Measurements from ENCODE around the gene EIF2B2. TPM values are rescaled to one million over a fixed set of nuclear protein-coding genes. Genes with fewer than 3 reads are reported as not detected.

EIF2B2 gene
- total and polyA plus RNA-seq, 9 of the 15 experiments (the other 6 are each of a cell fraction or from before 2014, with no cell fraction given): 10.6 to 94.1 (median 38.9) TPM

GRCh38 chr14:75001261-75001660 is 1.5 kb upstream of the EIF2B2 start:
- POLR2A ChIA-PET: no interaction called here
- no peak for TF ChIP-seq MBD1 (CRISPR knock-in tag; IDR thresholded peaks at IDR 0.05)
- no peak for TF ChIP-seq TCF7L2 (IDR thresholded peaks at IDR 0.05; ENCODE audit: low read depth, low read length)
- TF ChIP-seq SIN3A (IDR thresholded peaks at IDR 0.05; ENCODE audit: borderline replicate concordance in 2 of 2, control insufficient read depth in 1 of 2, low read depth in 2 of 2, low read length in 2 of 2): no peak
- TF ChIP-seq RBM25 (IDR thresholded peaks at IDR 0.05; ENCODE audit: low read depth, low read length, severe bottlenecking): peak; percentile 62
- no peak for TF ChIP-seq ZNF134 (CRISPR knock-in tag; conservative IDR thresholded peaks at IDR 0.05)
- no peak for TF ChIP-seq CLOCK (CRISPR knock-in tag; IDR thresholded peaks at IDR 0.05; ENCODE audit: borderline replicate concordance)
- no peak for TF ChIP-seq ARNT (IDR thresholded peaks at IDR 0.05)
- no peak for TF ChIP-seq HOMEZ (CRISPR knock-in tag; IDR thresholded peaks at IDR 0.05)
- TF ChIP-seq HOXB6 (CRISPR knock-in tag; IDR thresholded peaks at IDR 0.05; ENCODE audit: borderline replicate concordance): no peak
- TF ChIP-seq FOSL1 (tag; conservative IDR thresholded peaks at IDR 0.05): no peak
- 0 out of 4 replicates have a peak, but pooled peaks of 1 of the 2 experiments have one; percentile 7 for TF ChIP-seq KDM1A (IDR thresholded peaks at IDR 0.05)
- no peak for TF ChIP-seq FOXP4 (CRISPR knock-in tag; IDR thresholded peaks at IDR 0.05; ENCODE audit: borderline replicate concordance)
- no peak for TF ChIP-seq TCF15 (CRISPR knock-in tag; IDR thresholded peaks at IDR 0.05)
- TF ChIP-seq MAFG (tag; conservative IDR thresholded peaks at IDR 0.05): no peak

More at GRCh38 chr14:75001261-75001660, 1.5 kb upstream of the EIF2B2 start:
- ATAC-seq (no peak), FAIRE-seq (no peak), DNase-seq (ENCODE audit: extremely low read depth in 1 of 4, low spot score in 3 of 4) (no peak)
- H3K36me3 ChIP-seq (ENCODE audit: control insufficient read depth, insufficient read depth, low read length): peaks cover 21% of the 10 kb centered on the region; the same call in 2 of the 3 replicates
- H3K9ac ChIP-seq (ENCODE audit: insufficient read depth in 1 of 2, low read depth in 2 of 2, low read length in 2 of 2): no peak overlapping the region
- H3K27ac ChIP-seq (ENCODE audit: extremely low read depth, low read depth, low read length): no peak overlapping the region
- WGBS (ENCODE audit: insufficient coverage, low coverage, missing lambda C conversion rate): 93% methylated on average over 2 of the region's 2 CpGs
- H3K27me3 ChIP-seq (ENCODE audit: control insufficient read depth in 2 of 2, insufficient read depth in 2 of 2, low read length in 2 of 2): no peaks in the 10 kb centered on the region
- CTCF ChIA-PET (ENCODE audit: low intra/inter-chr PET ratio): no interaction called here
- H3K79me2 ChIP-seq (ENCODE audit: control insufficient read depth, insufficient read depth, low read length): peaks cover 21% of the 10 kb centered on the region
- in situ Hi-C loops (cut with MboI) (no loop called here), intact Hi-C loops (cut with micrococcal nuclease) (loop anchor here (5.0 kb wide), 1 partner anchor 54 kb away; no protein-coding TSS in a partner anchor)
- H3K9me3 ChIP-seq (replicated peaks; ENCODE audit: control insufficient read depth, insufficient read depth, low read depth, low read length): no peaks in the 10 kb centered on the region; the same call in 1 of the 2 replicates
- H3K4me2 ChIP-seq (ENCODE audit: insufficient read depth, low read length): no peak overlapping the region
- H3K9me1 ChIP-seq (ENCODE audit: control insufficient read depth, insufficient read depth, low read length): no peaks in the 10 kb centered on the region
- H2AFZ ChIP-seq (ENCODE audit: low read depth, low read length): no peak overlapping the region
- BruUV-seq (replicated peaks): no TSS peak
- H4K20me1 ChIP-seq (replicated peaks; ENCODE audit: control insufficient read depth, insufficient read depth, low read length): no peaks in the 10 kb centered on the region
- no peak overlapping the region for H3K4me3 ChIP-seq
- peaks cover 5 to 8% of the 10 kb centered on the region in 2 experiments; a peak in 2 of 5 replicates for H3K4me1 ChIP-seq (replicated peaks in 1 of 2; ENCODE audit: control insufficient read depth in 2 of 2, insufficient read depth in 2 of 2, low read length in 2 of 2)
